GM19324 (cell line): ENCODE results near the gene KDM4C.
"Not testable (repeated sequence)": the region's sequence is repeated elsewhere in the genome, so short reads cannot be mapped to it uniquely, and the experiment has no call there.

Source experiments
- ATAC-seq: cut with Tn5 transposase; IDR thresholded peaks from one replicate; pipeline ENCODE4 v1.9.1; 2021; ENCODE audit warnings: mild to moderate bottlenecking, moderate library complexity; ENCODE audit not compliant: unreplicated experiment, low FRiP score

Gene KDM4C

GRCh38 chr9:6763244-6763643 is 5.5 kb downstream of the KDM4C start:
- ATAC-seq = no peak

DNA sequence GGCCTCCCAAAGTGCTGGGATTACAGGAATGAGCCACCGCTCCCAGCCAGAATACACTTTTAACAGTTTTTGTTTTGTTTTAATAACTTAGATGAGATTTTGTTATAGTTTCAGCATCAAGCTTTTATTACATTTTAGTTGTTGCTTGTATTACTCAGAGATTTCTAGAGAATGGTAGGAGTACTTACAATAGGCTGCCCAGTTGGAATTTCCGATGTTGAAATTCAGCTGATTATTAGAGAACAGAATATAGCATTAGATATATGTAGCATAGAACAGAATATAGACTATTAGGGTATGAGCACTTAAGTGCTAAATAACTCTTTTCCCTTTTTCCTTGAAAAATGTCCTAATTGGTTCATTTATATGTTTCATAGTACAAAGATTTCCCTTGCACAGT is 6.2 kb downstream of the KDM4C start:
- ATAC-seq = no peak

DNA sequence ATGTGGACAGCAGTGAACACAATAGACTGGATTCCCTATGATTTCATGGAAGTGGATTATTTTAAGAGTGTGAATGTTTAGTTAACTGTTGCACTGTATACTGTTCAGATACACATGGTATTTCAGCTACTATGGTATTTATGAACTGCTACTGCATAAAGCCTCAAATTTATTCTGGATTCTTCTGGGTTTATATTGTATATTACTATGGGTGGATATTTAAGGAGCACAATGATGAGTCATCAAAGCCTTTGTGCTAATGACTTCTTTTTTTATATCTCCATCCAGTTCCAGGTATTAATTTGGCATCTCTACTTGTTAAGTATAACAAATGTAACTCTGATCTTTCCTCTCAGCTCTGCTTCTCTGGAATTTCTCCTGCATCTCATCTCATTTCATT is 6.8 kb downstream of the KDM4C start:
- no peak for ATAC-seq

GRCh38 chr9:6764950-6765349 is 7.2 kb downstream of the KDM4C start:
- ATAC-seq = no peak

- no peak for ATAC-seq
These were observed 7.6 kb downstream of the KDM4C start for GRCh38 chr9:6765396-6765795.

DNA sequence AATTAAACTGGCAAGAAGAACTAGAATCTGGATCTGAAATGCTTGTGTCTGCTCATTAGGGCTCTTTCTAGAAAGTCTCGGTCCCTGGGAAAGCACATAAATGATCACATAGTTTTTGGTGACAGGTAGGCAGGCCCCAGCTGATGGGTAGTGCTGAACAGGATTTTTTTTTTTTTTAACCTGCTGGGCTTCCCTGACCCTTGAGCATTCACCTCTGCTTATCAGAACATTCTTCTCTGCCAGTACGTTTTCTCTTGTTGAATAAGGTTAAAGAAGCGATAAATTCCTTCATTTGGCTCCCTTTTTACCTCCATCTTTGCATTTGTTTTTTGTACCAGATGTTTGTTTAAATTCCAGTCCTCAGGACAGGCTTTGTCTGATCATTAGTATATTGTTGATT is 8.8 kb downstream of the KDM4C start:
- ATAC-seq = no peak

DNA sequence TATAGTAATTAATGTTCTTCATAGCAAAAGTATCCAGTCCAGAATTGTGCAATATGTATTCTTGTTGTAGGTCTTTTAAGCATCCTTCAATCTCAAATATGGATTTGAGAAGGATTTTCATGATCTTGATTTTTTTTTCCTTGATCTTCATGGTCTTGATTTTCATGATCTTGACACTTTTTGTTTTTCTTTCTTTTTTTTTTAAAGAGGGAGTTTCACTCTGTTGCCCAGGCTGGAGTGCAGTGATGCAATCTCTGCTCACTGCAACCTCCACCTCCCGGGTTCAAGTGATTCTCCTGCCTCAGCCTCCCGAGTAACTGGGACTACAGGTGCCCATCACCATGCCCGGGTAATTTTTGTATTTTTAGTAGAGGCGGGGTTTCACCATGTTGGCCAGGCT is 10.8 kb downstream of the KDM4C start:
- not testable (repeated sequence) for ATAC-seq

DNA sequence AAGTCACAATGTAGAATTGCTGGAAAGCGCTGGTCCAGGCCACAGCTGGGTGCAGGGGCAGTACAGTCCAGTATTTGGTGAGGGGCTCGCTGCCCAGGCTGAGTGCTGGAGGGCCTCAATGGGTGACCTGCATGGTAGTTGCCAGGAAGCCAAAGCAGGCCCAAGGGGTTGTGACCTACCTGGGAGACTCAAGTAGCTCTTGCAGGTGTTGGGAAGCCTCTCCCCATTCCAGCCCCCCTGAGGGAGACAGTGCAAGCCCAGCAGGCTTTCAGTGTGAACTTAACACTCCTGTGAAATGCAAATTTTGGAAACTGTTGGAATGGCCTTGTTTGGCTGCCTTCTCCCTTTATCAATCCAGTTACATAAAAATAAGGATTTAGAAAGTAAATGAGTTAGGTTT is 13.9 kb downstream of the KDM4C start:
- ATAC-seq = no peak

DNA sequence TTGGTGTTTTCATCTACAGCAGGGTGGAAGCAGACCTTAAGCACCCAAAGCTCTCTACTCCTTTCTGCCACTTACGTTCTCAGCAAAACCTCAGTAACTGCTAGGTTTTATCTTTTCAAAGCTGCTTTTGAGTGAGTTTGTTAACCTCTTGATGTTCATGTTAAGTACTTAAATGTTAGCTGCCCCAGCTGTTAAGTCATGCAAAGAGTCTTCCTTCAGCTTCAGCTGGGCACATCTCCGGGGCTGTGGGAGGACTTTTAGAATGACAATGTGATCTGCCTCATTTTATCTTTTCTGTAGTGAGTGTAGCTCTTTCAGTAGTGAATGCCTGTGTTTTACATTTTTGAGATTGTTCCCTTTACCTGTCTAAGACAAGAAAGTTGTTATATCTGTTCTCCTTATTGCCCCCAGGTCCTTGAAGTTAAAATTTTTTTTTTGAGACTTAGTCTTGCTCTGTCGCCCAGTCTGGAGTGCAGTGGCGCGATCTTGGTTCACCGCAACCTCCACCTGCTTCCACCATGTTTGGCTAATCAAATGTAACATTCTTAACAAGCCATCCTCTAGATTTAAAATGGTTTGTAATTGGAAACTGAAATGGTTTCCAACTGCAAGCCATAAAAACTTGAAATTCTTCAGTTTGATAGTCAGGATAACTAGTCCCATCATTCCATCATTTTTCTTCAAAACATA is 19.6 kb downstream of the KDM4C start:
- no peak for ATAC-seq

DNA sequence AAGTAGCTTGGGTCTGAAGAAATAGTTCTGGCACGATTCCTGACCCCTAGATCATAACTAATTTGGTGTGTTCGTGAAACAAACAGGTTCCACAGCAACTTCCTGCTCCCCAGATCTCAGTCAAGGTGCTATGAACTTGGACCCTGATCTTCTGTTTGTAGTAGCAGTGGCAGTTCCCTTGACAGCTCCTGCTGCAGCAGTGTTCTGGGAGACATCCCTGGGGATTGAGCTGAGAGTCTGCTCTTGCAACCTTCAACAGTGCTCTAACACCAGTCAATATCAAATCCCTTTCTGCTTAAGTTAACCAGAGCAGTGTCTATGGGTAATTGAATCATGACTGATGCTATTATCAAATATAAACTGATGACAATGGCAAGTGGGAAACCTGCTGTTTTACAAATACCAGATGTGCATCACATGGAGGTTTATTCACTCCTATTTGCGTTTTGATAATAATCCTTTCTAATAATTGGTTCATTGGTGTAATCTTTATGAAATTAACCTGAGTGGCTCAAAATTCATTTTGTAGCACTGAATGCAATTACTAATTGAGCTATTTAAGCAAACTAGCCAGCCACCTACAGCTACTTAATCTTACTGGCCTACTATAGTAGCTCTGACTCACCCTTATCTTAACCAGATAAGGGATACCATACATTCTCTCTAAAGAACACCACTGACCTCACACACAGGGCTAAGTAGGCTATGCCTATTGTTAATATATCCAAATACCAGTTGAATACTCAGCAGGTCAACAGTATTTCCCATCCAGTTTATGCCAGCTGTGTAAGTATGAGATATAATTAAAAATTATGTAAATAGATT is 21.9 kb downstream of the KDM4C start:
- ATAC-seq = no peak

- no peak for ATAC-seq
These were observed 22.9 kb downstream of the KDM4C start for GRCh38 chr9:6780690-6781089.

- no peak for ATAC-seq
These were observed 23.7 kb downstream of the KDM4C start for GRCh38 chr9:6781476-6781875.

- no peak for ATAC-seq
These were observed 24.6 kb downstream of the KDM4C start for GRCh38 chr9:6782345-6782744.

- ATAC-seq = no peak
These were observed 25.2 kb downstream of the KDM4C start for GRCh38 chr9:6782981-6783380.

DNA sequence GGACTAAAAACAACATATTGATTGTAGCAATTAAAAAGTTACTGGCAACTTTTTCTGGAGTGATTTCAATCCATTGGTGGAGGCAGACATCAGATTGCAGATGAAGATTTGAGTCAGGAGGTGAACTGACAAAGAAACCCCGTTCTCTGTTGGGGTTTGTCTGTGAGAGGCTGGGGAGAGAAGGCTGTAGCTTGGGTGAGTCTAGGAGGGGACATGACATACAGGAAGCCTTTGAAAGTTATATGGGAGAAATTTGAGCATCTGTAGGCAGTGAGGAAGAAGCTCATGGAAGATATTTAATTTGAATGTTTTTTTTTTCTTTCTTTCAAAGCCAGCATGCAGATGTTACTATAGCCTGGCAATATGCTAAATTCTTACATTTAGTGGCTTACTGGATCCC is 26.0 kb downstream of the KDM4C start:
- no peak for ATAC-seq

GRCh38 chr9:6785682-6786081 is 27.9 kb downstream of the KDM4C start:
- no peak for ATAC-seq

GRCh38 chr9:6787793-6788161 is 30.0 kb downstream of the KDM4C start:
- no peak for ATAC-seq

- no peak for ATAC-seq
These were observed 30.6 kb downstream of the KDM4C start for GRCh38 chr9:6788162-6789016.

DNA sequence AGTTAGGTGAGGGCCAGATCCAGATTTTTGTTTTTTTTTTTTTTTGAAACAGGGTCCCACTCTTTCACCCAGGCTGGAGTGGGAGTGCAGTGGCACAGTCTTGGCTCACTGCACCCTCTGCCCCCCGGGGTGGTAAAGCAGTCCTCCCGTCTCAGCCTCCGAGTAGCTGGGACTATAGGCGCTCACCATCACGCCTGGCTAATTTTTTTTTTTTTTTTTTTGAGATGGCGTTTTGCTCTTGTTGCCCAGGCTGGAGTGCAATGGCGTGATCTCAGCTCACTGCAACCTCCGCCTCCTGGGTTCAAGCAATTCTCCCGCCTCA is 31.2 kb downstream of the KDM4C start:
- ATAC-seq = not testable (repeated sequence)

- no peak for ATAC-seq
These were observed 33.1 kb downstream of the KDM4C start for GRCh38 chr9:6790866-6791265.

GRCh38 chr9:6793203-6793602 is 35.4 kb downstream of the KDM4C start:
- ATAC-seq = no peak
